GM10248 (cell line): ENCODE data around the gene CLK3.
A peak's percentile ranks its signal among the peaks of the same experiment; 100 is the strongest.

Experiments used
- CTCF ChIA-PET: fragments of 300-600 bp; sonication (Branson Sonifier 250); formaldehyde crosslinking; extraction: SDS; loops from one replicate; lab custom pipeline; 2021; ENCODE audit warnings: antibody characterized with exemption; lab: Yijun Ruan, JAX
- POLR2A ChIA-PET: fragments of 350-650 bp; sonication (Branson Sonifier 250); formaldehyde crosslinking; extraction: SDS; loops from one replicate; lab custom pipeline; 2020; ENCODE audit warnings: antibody characterized with exemption; lab: Yijun Ruan, JAX
- DNase-seq: peaks from one replicate; pipeline ENCODE4 v3.0.0; 2012; ENCODE audit errors: extremely low spot score
- CTCF ChIP-seq: IDR thresholded peaks from 2 replicates; pipeline ENCODE4 v1.5.1; 2012; ENCODE audit warnings: mild to moderate bottlenecking, low read depth; ENCODE audit errors: extremely low read depth, missing control alignments, control extremely low read depth

Gene CLK3

DNA sequence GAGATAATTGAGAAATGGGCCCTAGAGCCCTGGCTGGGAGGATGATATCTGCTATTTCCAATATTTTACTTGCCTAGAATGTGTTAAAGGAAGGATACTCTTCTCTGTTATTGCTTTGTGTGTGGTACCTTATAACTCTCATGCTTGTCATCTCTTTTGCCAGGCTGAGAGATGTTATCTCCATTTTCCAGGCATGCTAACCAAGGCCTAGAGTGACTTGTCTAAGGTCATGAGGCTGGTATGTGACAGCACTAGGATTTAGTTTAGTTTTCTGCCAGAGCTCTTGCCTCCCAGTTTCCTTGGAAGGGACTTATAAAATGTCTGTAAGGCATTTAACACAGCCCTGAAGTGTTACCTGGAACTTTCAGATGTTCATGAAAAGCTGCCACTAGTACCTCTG is 1.4 kb downstream of the CLK3 start:
- ChIA-PET CTCF (interaction anchor here (0.8 to 36.2 kb wide), 10 partner anchors 9 to 232 kb away, joined by 3 to 690 read pairs (median 4); partner anchors contain the start of genes CSK and CYP1A1), POLR2A (interaction anchor here (0.6 to 1.1 kb wide), 2 partner anchors 11 to 15 kb away, joined by 3 read pairs; no protein-coding TSS in a partner anchor)
- TF ChIP-seq CTCF = no peak
- DNase-seq = no peak

GRCh38 chr15:74618841-74619596 is 3.4 kb downstream of the CLK3 start:
- POLR2A ChIA-PET = no interaction called here
- CTCF ChIA-PET = interaction anchor here (1.4 to 36.2 kb wide), 5 partner anchors 10 to 245 kb away, joined by 4 to 690 read pairs (median 5); partner anchors contain the start of gene CSK
- TF ChIP-seq CTCF = no peak
- DNase-seq = no peak

GRCh38 chr15:74619916-74620635 is 4.4 kb downstream of the CLK3 start:
- TF ChIP-seq CTCF = no peak
- no peak for DNase-seq
- POLR2A ChIA-PET = no interaction called here
- CTCF ChIA-PET = interaction anchor here (0.6 to 36.2 kb wide), 4 partner anchors 13 to 156 kb away, joined by 3 to 690 read pairs (median 126); partner anchors contain the start of gene CSK

- ChIA-PET POLR2A (no interaction called here), CTCF (interaction anchor here (0.6 to 36.2 kb wide), 12 partner anchors 9 to 280 kb away, joined by 3 to 690 read pairs (median 4); partner anchors contain the start of gene CSK)
- DNase-seq = peak; percentile 85
These were observed 5.3 kb downstream of the CLK3 start for GRCh38 chr15:74620636-74621545.

DNA sequence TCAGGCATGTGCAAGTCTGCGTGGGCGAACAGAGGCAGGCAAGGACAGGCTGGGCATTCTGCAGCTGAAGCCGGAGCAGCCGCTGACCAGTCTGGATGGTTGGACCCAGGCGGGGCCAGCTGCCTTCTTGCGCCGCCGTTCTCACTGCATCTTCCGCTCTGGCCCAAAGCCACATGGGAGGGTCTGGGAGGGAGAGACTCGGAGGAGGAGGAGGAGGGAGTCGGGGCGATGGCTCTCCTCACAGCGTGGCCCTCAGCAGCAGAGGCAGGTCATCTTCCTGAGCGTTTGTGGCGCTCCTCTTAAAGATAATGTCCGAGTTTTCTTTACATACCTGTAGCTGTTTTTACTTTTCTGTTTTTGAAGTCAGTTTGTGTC is 5.9 kb downstream of the CLK3 start:
- DNase-seq = no peak
- ChIA-PET POLR2A (no interaction called here), CTCF (interaction anchor here (0.7 to 36.2 kb wide), 11 partner anchors 9 to 280 kb away, joined by 3 to 690 read pairs (median 4); partner anchors contain the start of gene CSK)
- TF ChIP-seq CTCF = no peak

More at GRCh38 chr15:74620636-74621545, 5.3 kb downstream of the CLK3 start:
- TF ChIP-seq CTCF = peak; percentile 93
